ENCODE measurements around the gene DISC1.

GRCh38 chr1:231855926-231856325 lies 229.3 kb downstream of the DISC1 start:
- TF ChIP-seq REST (IDR thresholded peaks at IDR 0.05; ENCODE audit: low read depth) = no peak
- no peak for TF ChIP-seq RAD21 (IDR thresholded peaks at IDR 0.05; ENCODE audit: low read depth)
- TF ChIP-seq, protein P1, sequence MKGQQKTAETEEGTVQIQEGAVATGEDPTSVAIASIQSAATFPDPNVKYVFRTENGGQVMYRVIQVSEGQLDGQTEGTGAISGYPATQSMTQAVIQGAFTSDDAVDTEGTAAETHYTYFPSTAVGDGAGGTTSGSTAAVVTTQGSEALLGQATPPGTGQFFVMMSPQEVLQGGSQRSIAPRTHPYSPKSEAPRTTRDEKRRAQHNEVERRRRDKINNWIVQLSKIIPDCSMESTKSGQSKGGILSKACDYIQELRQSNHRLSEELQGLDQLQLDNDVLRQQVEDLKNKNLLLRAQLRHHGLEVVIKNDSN (IDR thresholded peaks at IDR 0.05) = no peak
- TF ChIP-seq CEBPB (IDR thresholded peaks at IDR 0.05) = no peak
- TF ChIP-seq CREB1 (IDR thresholded peaks at IDR 0.05; ENCODE audit: low read depth) = no peak
- no peak for TF ChIP-seq TAF1 (IDR thresholded peaks at IDR 0.05; ENCODE audit: low read depth)
- TF ChIP-seq EP300 (IDR thresholded peaks at IDR 0.05; ENCODE audit: borderline replicate concordance) = no peak
- no peak for TF ChIP-seq EGR1 (IDR thresholded peaks at IDR 0.05)
- TF ChIP-seq MAX (IDR thresholded peaks at IDR 0.05) = no peak
- TF ChIP-seq TEAD4 (IDR thresholded peaks at IDR 0.05) = no peak

All from Ishikawa (cell line).